Measurements from ENCODE around the gene RPL15.

RPL15 gene

DNA sequence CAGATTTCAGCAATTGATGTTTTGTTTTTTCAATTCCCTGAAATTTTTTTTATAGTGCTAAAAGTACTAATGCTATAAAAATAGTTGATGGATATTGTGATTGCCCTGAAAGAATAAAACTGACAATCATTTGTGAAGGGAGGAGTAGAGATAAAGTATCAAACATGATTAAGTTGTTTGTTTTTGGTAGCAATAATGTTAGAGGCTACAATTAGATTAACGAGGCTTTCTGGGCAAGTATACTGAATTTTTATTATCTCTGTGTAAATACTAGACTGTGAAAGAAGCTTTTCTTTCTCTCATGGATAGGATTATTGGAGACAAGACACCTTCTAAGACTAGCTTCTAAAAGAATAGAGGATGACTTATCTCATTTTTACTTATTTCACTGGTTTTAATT lies 43.7 kb downstream of the RPL15 start:
- DNase-seq: no peak

DNA sequence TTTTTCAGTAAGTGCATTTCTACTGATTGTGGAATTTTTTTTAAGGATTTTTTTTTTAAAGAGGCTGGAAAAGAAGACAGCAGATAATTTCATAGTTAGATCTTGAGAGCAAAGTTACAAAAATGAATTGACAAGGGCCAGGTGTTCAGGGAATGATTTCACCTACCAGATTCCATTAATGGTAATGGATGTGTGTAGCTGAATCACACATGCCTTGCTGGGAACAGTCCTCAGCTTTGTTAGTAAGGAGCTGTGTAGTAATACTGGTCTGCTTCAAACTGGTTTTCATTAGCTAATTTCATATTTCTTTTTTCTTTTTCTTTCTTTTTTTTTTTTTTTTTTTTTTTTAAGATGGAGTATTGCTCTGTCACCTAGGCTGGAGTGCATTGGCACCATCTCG lies 44.1 kb downstream of the RPL15 start:
- DNase-seq: no peak

GRCh38 chr3:23961913-23962312 lies 45.0 kb downstream of the RPL15 start:
- no peak for DNase-seq

DNA sequence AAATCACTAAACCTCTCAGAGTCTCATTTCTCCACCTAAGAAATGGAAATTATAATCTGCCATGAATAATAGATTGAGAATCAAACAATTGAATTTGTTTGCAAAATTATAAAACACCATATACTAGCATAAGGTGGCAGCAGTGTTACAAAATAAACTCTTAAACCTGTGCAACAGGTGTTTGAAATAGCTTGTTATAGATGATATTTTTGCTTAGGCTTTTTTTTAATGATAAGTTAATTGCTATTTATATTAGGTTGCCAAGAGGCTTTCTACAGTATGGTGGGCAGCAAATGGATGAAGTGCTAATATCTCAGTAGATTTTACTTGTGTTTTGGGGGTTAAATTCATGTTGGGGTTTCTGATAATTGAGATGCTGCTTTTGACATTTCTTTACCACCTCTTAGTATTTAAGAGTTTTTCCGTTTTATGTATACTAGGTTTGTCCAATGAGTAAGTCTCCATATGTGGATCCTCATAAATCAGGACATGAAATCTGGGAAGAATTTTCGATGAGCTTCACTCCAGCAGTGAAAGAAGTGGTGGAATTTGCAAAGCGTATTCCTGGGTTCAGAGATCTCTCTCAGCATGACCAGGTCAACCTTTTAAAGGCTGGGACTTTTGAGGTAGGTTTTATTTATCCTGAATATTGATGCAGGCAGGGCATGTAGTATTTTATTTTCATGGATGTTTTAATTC lies 47.8 kb downstream of the RPL15 start:
- no peak for DNase-seq

DNA sequence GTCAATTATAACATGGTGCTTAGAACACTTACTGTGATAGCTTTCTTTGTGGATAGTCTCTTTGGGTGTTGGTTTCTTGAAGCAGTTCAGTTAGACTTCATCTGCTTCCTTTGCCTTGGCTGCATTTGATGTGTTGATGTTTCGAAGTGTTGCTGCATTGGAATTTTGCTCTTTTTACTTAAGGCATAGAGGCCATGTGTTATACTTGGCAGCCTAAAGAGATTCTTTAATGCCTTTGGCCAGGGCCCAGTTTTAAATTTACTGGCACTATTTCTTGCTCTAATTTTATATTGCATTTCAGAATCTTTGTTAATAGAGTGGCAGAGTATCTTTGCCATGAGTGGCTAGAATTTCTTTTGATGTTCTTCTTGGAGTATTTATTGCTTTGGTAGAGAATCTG lies 49.4 kb downstream of the RPL15 start:
- DNase-seq: no peak

GRCh38 chr3:23968463-23969184 lies 51.7 kb downstream of the RPL15 start:
- no peak for DNase-seq

GRCh38 chr3:23969393-23969792 lies 52.5 kb downstream of the RPL15 start:
- no peak for DNase-seq

All from nucleus accumbens (tissue), 56 donors.